Loucy (cell line): ENCODE measurements around the gene CELSR3.

ENCODE experiments used
- H2AFZ ChIP-seq: fragments of 200-600 bp; sonication (generic); 2 replicates; pipeline ENCODE4 v1.6.0; 2016; ENCODE audit warnings: antibody characterized with exemption, mild to moderate bottlenecking, low read length, moderate library complexity
- H3F3A ChIP-seq: fragments of 200-600 bp; 2 replicates; pipeline ENCODE4 v1.6.0; 2016; ENCODE audit warnings: antibody characterized with exemption, low read depth, mild to moderate bottlenecking
- H3K27me3 ChIP-seq: fragments of 200-600 bp; sonication (generic); 2 replicates; pipeline ENCODE4 v1.6.1; 2014; ENCODE audit warnings: low read length, mild to moderate bottlenecking; ENCODE audit not compliant: insufficient read depth, poor library complexity, severe bottlenecking
- H3K36me3 ChIP-seq: fragments of 200-600 bp; sonication (generic); 2 replicates; pipeline ENCODE4 v1.6.1; 2016; ENCODE audit warnings: low read length; ENCODE audit not compliant: insufficient read depth
- H3K4me1 ChIP-seq: fragments of 200-600 bp; sonication (generic); 2 replicates; pipeline ENCODE4 v1.5.1; 2014; ENCODE audit warnings: low read length, mild to moderate bottlenecking; ENCODE audit not compliant: insufficient read depth, poor library complexity, severe bottlenecking
- H3K4me2 ChIP-seq: fragments of 200-600 bp; sonication (generic); 2 replicates; pipeline ENCODE4 v1.6.0; 2014; ENCODE audit warnings: antibody characterized with exemption, low read length, low read depth, mild to moderate bottlenecking; ENCODE audit not compliant: poor library complexity, severe bottlenecking
- H3K4me3 ChIP-seq: fragments of 200-600 bp; sonication (generic); 2 replicates; pipeline ENCODE4 v1.5.1; 2014; ENCODE audit warnings: low read length, mild to moderate bottlenecking, mixed read lengths; ENCODE audit not compliant: poor library complexity, severe bottlenecking
- H3K79me2 ChIP-seq: fragments of 200-600 bp; sonication (generic); 2 replicates; pipeline ENCODE4 v1.6.1; 2014; ENCODE audit warnings: low read length; ENCODE audit not compliant: insufficient read depth
- H3K9ac ChIP-seq: fragments of 200-600 bp; sonication (generic); 2 replicates; pipeline ENCODE4 v1.6.0; 2014; ENCODE audit warnings: mild to moderate bottlenecking, low read depth, low read length, moderate library complexity; ENCODE audit not compliant: poor library complexity, severe bottlenecking
- H3K9me2 ChIP-seq: fragments of 200-600 bp; sonication (generic); replicated peaks from 2 replicates; pipeline ENCODE4 v1.6.1; 2016; ENCODE audit warnings: low read depth, low read length, mixed read lengths
- H3K9me3 ChIP-seq: fragments of 200-600 bp; sonication (generic); 2 replicates; pipeline ENCODE4 v1.6.1; 2014; ENCODE audit warnings: mild to moderate bottlenecking, antibody characterized with exemption, low read length, low read depth; ENCODE audit not compliant: insufficient read depth
- H4K20me1 ChIP-seq: fragments of 200-600 bp; sonication (generic); 2 replicates; pipeline ENCODE4 v1.6.0; 2014; ENCODE audit warnings: antibody characterized with exemption, low read length, mild to moderate bottlenecking; ENCODE audit not compliant: insufficient read depth, poor library complexity, severe bottlenecking
- CTCF ChIP-seq: fragments of 200-600 bp; sonication (generic); conservative IDR thresholded peaks from 2 replicates; pipeline ENCODE4 v1.5.1; 2014; ENCODE audit warnings: mild to moderate bottlenecking, antibody characterized with exemption, low read length
- EZH2phosphoT487 ChIP-seq: fragments of 200-600 bp; IDR thresholded peaks from 2 replicates; pipeline ENCODE4 v1.6.1; 2018; ENCODE audit warnings: antibody characterized with exemption, mild to moderate bottlenecking, moderate library complexity, borderline replicate concordance

The CELSR3 gene

GRCh38 chr3:48678056-48678455 is 15.4 kb upstream of the CELSR3 start:
- Histone ChIP-seq H3K4me2 (no peak overlapping the region), H4K20me1 (no peaks in the 10 kb centered on the region), H3K9me3 (no peaks in the 10 kb centered on the region), H3F3A (no peaks in the 10 kb centered on the region), H3K4me3 (no peak overlapping the region), H3K9ac (no peak overlapping the region), H3K36me3 (peaks cover 36% of the 10 kb centered on the region; the same call in 1 of the 2 replicates), H3K4me1 (no peaks in the 10 kb centered on the region), H3K79me2 (peaks cover 3% of the 10 kb centered on the region; the same call in 1 of the 2 replicates), H3K9me2 (no peaks in the 10 kb centered on the region), H3K27me3 (no peaks in the 10 kb centered on the region), H2AFZ (no peak overlapping the region)
- TF ChIP-seq EZH2phosphoT487 (no peak), CTCF (no peak)

- TF ChIP-seq EZH2phosphoT487 (no peak), CTCF (no peak)
- H3K36me3 ChIP-seq = peaks cover 13% of the 10 kb centered on the region; the same call in 1 of the 2 replicates
Observed at GRCh38 chr3:48674505-48674904, 11.8 kb upstream of the CELSR3 start.

GRCh38 chr3:48672522-48672921 is 9.8 kb upstream of the CELSR3 start:
- no peaks in the 10 kb centered on the region for H4K20me1 ChIP-seq
- no peaks in the 10 kb centered on the region for H3K27me3 ChIP-seq

More at GRCh38 chr3:48674505-48674904, 11.8 kb upstream of the CELSR3 start:
- H3K4me1 ChIP-seq = no peaks in the 10 kb centered on the region
- no peaks in the 10 kb centered on the region for H4K20me1 ChIP-seq
- no peaks in the 10 kb centered on the region for H3F3A ChIP-seq
- no peaks in the 10 kb centered on the region for H3K27me3 ChIP-seq
- no peak overlapping the region for H3K4me2 ChIP-seq
- H3K9me3 ChIP-seq = no peaks in the 10 kb centered on the region
- H3K9me2 ChIP-seq = no peaks in the 10 kb centered on the region
- no peak overlapping the region for H3K4me3 ChIP-seq
- H2AFZ ChIP-seq = no peak overlapping the region
- no peaks in the 10 kb centered on the region for H3K79me2 ChIP-seq
- no peak overlapping the region for H3K9ac ChIP-seq

More at GRCh38 chr3:48672522-48672921, 9.8 kb upstream of the CELSR3 start:
- no peak for TF ChIP-seq EZH2phosphoT487
- TF ChIP-seq CTCF = no peak
- no peaks in the 10 kb centered on the region for H3K79me2 ChIP-seq
- no peaks in the 10 kb centered on the region for H3K9me3 ChIP-seq
- no peaks in the 10 kb centered on the region for H3K4me1 ChIP-seq
- no peak overlapping the region for H3K9ac ChIP-seq
- H3F3A ChIP-seq = no peaks in the 10 kb centered on the region
- H3K4me2 ChIP-seq = no peak overlapping the region
- no peaks in the 10 kb centered on the region for H3K9me2 ChIP-seq
- no peak overlapping the region for H3K4me3 ChIP-seq
- H3K36me3 ChIP-seq = peaks cover 4% of the 10 kb centered on the region; the same call in 1 of the 2 replicates
- no peak overlapping the region for H2AFZ ChIP-seq
